A673 (cell line): ENCODE measurements around the gene MMP14.

ENCODE experiments used
- EZH2 ChIP-seq: fragments of 200-600 bp; sonication (generic); IDR thresholded peaks from 2 replicates; pipeline ENCODE4 v1.6.1; 2017; ENCODE audit warnings: borderline replicate concordance, low read depth, mild to moderate bottlenecking, mixed read lengths, antibody characterized with exemption, low read length; ENCODE audit not compliant: poor library complexity, severe bottlenecking
- TF ChIP-seq, protein P1 (sequence below): fragments of 300-800, 200-600 bp; sonication (generic); conservative IDR thresholded peaks from 2 replicates; pipeline ENCODE4 v1.5.1; 2017; ENCODE audit warnings: low read depth, mild to moderate bottlenecking, antibody characterized with exemption, low read length, moderate library complexity, mixed read lengths

DNA sequence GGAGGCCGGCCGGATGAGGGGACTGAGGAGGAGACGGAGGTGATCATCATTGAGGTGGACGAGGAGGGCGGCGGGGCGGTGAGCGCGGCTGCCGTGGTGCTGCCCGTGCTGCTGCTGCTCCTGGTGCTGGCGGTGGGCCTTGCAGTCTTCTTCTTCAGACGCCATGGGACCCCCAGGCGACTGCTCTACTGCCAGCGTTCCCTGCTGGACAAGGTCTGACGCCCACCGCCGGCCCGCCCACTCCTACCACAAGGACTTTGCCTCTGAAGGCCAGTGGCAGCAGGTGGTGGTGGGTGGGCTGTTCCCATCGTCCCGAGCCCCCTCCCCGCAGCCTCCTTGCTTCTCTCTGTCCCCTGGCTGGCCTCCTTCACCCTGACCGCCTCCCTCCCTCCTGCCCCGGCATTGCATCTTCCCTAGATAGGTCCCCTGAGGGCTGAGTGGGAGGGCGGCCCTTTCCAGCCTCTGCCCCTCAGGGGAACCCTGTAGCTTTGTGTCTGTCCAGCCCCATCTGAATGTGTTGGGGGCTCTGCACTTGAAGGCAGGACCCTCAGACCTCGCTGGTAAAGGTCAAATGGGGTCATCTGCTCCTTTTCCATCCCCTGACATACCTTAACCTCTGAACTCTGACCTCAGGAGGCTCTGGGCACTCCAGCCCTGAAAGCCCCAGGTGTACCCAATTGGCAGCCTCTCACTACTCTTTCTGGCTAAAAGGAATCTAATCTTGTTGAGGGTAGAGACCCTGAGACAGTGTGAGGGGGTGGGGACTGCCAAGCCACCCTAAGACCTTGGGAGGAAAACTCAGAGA, 9.6 kb downstream of the MMP14 start:
- TF ChIP-seq EZH2: no peak
- TF ChIP-seq, protein P1, sequence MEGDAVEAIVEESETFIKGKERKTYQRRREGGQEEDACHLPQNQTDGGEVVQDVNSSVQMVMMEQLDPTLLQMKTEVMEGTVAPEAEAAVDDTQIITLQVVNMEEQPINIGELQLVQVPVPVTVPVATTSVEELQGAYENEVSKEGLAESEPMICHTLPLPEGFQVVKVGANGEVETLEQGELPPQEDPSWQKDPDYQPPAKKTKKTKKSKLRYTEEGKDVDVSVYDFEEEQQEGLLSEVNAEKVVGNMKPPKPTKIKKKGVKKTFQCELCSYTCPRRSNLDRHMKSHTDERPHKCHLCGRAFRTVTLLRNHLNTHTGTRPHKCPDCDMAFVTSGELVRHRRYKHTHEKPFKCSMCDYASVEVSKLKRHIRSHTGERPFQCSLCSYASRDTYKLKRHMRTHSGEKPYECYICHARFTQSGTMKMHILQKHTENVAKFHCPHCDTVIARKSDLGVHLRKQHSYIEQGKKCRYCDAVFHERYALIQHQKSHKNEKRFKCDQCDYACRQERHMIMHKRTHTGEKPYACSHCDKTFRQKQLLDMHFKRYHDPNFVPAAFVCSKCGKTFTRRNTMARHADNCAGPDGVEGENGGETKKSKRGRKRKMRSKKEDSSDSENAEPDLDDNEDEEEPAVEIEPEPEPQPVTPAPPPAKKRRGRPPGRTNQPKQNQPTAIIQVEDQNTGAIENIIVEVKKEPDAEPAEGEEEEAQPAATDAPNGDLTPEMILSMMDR: no peak
